ENCODE data around the gene MTURN.
"Not testable (repeated sequence)": the region's sequence is repeated elsewhere in the genome, so short reads cannot be mapped to it uniquely, and the experiment has no call there.

MTURN gene

DNA sequence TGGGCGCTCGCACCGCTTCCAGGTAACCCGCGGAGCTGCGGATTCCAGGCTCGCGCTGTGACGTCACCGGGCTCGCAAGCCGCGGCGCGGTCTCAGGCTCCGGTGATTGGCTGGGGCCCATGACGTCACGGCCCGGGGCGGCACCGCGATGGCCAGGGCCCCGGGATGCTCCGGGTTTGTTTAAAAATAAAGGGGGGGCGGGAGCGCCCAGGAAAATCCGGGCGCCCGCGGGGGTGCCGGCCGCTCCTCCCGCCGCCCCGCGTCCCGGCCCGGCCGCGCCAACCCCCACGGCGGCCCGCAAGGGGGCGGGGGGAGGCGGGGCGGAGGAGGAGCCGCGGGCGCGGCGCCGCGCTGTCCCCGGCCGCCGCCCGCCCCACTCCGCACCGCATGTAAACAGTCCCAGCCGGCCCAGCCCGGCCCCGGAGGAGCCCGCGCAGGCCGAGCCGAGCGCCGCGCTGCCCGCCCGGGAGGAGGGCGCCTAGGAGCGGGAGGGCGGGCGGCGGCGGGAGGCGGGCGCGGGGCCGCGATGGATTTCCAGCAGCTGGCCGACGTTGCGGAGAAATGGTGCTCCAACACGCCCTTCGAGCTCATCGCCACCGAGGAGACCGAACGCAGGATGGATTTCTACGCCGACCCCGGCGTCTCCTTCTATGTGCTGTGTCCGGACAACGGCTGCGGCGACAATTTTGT is at the start of gene MTURN:
Gene MTURN (plus strand): TSS at position 376 of the 690 bp plus-strand sequence. CDS start 151 bp downstream, at position 527.
- peak; percentile 97 for DNase-seq (ENCODE audit: insufficient read length, low spot score)
- FAIRE-seq: peak; percentile 28

DNA sequence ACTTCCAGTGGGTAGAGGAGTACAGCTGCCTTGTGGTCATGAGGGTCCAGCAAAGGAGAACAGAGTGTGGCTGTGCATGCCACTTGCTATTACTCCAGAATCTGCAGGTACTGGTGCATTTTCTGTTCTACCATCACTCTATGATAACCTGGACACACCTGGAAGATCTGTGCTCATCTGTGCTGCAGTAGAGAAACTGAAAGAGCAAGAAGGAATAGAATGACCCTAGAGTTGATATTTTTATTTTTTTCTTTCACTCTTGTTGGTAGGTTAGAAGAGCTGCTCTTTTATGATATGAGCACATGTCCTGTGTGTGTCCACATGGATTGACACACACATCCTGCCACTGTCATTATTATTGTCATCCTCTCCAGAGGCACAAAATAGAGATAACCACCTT is 48.3 kb upstream of the MTURN start:
- DNase-seq (ENCODE audit: insufficient read length, low spot score) (no peak), FAIRE-seq (no peak)

DNA sequence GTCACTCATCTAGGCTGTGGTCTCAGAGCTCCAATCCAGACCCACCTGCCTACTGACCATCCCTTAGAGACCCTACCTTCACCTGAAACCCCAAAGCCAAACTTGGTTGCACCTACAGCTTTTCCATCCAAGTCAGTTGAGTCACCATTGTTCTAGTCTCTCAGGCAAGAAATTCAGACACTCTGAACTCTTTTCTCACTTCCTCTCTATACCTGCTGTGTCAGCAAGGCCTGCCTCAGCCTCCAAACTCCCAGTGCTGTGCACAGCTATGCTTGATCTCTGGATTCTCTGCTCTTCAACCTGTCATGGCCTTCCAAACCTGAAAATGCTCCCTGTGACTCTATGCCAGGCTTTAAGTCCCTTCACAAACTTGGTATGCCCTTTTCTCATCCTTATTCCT is 47.4 kb upstream of the MTURN start:
- FAIRE-seq: no peak
- DNase-seq (ENCODE audit: insufficient read length, low spot score): no peak

DNA sequence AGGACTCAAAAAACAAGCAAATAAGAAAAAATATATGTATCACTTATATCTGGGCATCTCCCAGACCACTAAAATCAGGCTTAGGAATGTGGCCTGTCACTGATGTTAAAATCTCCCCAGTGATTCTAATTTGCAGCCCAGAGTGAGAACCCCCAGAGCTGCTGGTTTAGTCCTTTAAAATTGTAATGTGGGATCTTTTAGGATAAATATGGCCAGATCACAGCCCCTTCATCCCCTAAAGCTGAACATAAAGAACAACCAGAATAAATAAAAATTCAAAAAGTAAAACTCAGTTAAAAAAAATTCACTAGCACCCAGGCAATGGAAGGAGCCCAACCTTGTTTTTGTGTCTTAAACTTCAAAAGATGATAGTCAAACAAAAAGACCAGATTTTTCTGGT is 46.4 kb upstream of the MTURN start:
- no peak for DNase-seq (ENCODE audit: insufficient read length, low spot score)
- no peak for FAIRE-seq

DNA sequence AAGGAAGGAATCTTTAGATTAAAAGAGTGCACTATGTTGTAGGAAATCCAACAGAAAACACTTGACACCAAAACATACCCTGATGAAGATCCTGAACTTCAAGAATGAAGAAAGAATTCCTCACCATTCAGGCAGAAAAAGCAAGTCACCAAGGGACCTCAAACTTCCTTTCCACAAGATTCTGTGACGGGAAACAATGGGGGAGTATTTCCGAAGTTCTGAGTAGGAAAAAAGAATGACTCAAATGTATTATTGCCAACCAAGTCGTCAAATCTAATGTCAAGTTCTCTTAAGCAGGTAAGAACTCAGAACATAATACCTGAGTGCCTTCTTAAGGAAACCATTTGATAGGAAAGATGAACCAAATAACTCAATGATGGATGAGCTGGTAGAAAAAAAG is 44.7 kb upstream of the MTURN start:
- FAIRE-seq: no peak
- no peak for DNase-seq (ENCODE audit: insufficient read length, low spot score)

DNA sequence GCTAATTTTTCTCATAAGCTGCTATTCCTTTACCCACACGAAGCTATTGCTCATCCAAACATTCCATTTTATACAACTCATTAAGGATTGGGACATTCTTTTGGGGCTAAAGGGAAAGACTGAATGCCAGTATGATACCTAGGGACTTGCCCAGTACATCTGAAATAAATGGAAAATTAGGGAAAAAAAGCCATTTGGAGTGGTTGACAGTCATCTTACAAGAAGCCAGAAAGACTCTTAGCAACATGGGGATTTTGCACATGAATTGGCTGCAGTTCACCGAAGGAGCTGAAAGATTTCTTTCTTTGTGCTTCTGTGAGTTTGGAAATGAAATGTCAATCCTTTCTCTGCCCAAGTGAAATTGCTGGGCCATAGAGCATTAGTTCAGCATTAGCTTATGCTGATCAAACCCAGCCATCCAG is 43.3 kb upstream of the MTURN start:
- FAIRE-seq (no peak), DNase-seq (ENCODE audit: insufficient read length, low spot score) (no peak)

DNA sequence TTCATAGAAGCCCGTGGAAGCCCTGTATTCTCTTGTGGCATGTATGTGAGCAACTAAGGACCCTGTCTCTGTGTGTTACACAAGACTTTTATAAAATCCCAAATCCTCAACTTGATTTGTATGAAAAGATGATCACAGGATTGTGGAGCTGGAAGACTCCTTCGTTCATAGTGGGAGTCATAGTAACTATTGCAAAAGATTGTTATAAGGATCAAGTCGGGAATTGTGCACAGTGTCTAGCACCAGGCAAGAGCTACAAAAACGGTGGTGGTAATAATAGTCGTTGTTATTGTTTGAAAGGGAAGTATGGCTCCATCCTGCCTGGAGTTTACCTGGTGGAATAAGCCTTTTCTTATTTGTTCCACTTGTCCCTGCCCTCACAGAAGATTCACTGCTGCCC is 42.8 kb upstream of the MTURN start:
- FAIRE-seq (no peak), DNase-seq (ENCODE audit: insufficient read length, low spot score) (no peak)

DNA sequence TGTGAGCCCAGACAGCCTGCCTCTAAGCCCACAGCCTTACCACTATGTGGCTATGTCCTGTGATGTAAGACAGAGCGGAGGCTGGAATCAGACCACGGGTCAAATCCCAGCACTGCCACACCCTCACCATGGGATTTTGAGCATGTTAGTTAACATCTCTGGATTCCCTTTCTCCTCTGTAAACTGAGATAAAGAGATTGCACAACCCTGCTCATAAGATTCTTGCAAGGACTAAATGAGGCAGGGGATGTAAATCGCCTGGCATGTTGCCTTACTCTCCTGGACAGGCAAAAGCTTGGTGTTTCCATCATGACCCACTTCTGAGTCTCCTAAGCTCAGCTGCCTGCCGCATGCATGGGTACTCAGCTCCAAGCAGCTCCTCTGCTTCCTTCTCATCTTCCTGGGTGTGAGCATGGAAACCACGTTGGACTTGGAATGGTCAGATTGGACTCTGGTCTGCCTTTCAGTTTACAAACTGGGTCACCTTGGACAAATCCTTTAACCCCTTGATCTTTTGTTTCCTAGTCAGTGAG is 41.3 kb upstream of the MTURN start:
- FAIRE-seq: no peak
- no peak for DNase-seq (ENCODE audit: insufficient read length, low spot score)

DNA sequence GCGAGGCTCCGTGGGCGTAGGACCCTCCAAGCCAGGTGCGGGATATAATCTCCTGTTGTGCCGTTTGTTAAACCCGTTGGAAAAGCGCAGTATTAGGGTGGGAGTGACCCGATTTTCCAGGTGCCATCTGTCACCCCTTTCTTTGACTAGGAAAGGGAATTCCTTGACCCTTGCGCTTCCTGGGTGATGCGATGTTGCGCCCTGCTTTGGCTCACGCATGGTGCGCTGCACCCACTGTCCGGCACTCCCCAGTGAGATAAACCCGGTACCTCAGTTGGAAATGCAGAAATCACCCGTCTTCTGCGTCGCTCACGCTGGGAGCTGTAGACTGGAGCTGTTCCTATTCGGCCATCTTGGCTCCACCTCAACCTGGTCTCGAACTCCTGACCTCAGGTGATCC is 36.2 kb upstream of the MTURN start:
- not testable (repeated sequence) for DNase-seq (ENCODE audit: insufficient read length, low spot score); FAIRE-seq

DNA sequence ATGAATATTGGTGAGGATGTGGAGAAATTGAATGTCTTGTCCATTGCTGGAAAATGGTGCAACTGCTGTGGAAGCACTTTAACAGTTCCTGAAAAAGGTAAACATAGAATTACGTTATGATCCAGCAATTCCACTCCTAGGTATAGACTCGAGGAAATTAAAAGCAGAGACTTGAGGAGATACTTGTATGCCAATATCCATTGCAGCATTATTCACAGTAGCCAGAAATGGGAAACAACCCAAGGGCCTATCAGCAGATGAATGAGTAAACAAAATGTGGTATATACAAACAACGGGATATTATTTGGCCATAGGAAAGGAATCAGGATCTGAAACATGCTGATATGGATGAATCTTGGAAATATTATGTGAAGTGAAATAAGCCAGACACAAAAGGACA is 32.5 kb upstream of the MTURN start:
- no peak for DNase-seq (ENCODE audit: insufficient read length, low spot score)
- FAIRE-seq: no peak

DNA sequence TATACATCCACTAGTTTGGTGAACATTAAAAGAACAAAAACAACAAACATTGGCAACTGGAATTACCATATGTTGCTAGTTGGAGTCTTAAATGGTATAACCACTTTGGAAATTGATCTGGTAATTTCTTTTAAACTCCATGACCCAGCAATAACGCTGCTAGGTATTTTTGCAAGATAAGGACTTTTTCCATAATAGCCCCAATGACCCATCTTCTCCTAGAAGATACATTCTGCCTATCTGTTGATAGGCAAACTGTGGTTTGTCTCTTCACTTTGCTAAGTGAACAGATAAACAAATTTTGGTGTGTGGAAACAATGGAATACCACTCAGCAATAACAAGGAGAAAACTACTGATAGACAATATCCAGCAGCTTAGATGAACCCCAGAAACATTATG is 30.6 kb upstream of the MTURN start:
- FAIRE-seq (no peak), DNase-seq (ENCODE audit: insufficient read length, low spot score) (no peak)

DNA sequence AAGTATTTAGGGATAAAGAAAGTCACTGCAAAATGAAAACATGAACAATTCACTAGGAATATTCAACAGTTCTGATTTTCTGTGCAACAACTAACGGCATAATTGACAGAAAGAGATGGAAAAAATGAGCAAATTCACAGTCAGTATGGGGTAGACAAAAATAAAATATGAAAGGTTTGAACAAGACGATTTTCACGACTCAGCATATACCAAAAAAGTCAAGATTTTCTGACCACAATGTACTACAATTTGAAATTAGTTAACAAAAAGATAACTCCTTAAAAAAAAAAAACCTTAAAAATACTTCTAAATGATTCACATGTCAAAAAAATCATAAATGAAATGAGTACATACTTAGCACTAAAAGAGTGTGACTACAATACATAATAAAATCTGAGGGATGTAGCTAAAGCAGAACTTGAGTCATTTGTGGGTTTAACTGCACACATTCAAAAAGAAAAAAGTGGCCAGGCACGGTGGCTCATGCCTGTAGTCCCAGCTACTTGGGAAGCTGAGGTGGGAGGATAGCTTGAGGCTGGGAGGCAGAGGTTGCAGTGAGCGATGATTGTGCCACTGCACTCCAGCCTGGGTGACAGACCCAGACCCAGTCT is 22.6 kb upstream of the MTURN start:
- DNase-seq (ENCODE audit: insufficient read length, low spot score): no peak

DNA sequence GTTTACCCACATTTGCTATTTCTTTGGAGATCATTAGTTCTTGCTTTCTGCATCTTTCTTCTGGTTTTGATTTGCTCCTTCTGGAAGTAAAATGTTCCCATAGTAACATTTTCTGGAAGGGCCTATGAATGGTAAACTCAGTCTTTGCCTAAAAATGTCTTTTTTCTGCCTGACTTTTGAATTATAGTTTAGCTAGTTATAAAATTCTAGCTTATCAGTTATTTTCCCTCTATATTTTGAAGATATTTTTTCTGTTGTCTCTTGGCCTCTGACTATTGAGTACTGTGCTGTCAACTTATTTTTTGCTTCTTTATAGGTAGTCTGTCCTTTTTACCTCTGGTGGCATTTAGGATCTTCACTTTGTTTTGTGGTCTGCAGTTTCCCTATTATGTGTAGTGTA is 21.6 kb upstream of the MTURN start:
- DNase-seq (ENCODE audit: insufficient read length, low spot score): no peak

More for the DNA sequence above, 22.6 kb upstream of the MTURN start:
- FAIRE-seq: no peak

DNA sequence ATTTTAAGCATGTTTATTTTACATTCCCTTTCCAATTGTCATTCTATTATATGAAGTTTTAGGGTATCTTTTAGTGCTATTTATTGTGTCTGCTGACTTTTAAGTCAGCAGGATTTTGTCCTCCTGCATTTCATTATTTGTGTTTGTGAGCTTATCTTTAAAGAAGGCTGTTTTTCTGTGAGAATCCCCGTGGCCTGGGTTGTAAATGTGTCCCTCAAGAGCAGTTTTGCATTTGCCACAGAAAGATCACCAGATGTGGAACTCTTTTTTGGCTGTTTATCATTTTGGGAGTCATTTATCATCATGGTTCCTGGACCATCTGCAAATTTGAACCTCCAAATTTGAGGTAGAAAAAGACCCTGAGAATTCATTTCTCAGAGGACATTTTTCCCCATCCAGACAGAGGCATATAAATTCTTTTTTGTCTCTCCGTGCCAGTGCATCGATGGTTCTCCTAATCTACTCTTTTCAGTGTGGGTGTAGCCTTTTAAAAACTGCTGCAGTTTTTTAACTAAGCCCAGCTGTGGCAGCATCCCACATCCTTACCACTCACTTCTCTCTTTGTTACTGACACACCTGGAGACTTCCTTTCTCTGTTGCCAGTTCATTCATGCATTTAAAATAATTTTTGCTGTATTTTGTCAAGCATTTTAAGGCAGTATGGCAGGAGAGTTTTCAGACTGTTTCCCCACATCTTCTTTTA is 20.1 kb upstream of the MTURN start:
- FAIRE-seq: no peak
- DNase-seq (ENCODE audit: insufficient read length, low spot score): no peak

More for the DNA sequence above, 21.6 kb upstream of the MTURN start:
- FAIRE-seq: no peak

DNA sequence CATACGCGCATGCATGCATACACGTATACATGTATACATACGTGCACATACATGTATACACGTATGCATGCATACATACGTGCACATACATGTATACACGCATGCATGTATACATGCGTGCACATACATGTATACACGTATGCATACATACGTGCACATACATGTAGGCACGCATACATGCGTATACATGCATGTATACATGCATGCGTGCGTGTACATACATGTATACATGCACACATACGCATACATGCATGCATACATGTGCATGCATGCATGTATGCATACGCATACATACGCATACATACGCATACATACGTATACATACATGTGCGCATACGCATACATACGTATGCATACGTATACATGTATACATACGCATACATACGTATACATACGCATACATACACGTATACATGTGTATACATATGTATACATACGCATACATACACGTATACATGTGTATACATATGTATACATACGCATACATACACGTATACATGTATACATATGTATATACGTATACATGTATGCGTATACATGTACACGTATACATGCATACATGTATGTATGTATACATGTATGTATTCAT is 19.0 kb upstream of the MTURN start:
- no peak for FAIRE-seq

DNA sequence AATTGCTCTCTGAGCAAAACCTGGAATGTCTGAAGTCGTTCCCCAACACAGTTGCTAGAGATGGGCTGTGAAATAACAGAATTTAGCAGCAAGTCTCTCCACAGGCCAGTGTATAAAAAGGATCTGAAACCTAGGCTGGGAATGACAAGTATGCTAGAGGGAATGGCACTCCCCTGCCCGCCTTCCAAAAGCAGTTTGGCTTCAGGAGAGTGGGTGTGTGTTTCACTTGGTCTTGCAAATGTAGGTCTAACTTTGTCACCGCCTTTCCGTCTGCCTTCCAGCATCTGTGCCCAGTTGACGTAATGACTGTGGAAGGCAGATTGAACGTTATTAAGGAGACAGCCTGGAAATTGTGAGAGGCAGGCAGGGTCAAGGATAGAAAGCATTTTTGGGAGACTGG is 18.0 kb upstream of the MTURN start:
- DNase-seq (ENCODE audit: insufficient read length, low spot score) (no peak), FAIRE-seq (no peak)

More for the DNA sequence above, 19.0 kb upstream of the MTURN start:
- no peak for DNase-seq (ENCODE audit: insufficient read length, low spot score)

DNA sequence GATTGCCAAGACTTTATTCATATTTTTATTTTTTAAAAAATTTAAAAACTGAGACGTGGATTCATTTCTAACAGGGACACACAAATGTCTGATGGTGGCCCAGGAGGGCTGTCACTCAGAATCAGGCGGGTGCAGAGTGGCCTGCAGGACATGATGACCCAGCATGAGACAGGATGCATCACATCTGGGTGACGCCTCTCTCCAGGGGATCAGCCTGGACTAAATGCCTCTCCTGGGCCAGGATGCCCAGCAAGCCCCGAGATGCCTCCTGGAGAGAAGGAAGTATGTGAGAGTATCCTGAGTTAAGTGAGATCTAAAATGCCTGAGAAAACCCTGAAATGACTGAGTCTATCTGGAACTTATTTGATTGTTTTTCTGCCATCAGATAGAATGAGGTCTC is 16.9 kb upstream of the MTURN start:
- DNase-seq (ENCODE audit: insufficient read length, low spot score) (no peak), FAIRE-seq (no peak)

DNA sequence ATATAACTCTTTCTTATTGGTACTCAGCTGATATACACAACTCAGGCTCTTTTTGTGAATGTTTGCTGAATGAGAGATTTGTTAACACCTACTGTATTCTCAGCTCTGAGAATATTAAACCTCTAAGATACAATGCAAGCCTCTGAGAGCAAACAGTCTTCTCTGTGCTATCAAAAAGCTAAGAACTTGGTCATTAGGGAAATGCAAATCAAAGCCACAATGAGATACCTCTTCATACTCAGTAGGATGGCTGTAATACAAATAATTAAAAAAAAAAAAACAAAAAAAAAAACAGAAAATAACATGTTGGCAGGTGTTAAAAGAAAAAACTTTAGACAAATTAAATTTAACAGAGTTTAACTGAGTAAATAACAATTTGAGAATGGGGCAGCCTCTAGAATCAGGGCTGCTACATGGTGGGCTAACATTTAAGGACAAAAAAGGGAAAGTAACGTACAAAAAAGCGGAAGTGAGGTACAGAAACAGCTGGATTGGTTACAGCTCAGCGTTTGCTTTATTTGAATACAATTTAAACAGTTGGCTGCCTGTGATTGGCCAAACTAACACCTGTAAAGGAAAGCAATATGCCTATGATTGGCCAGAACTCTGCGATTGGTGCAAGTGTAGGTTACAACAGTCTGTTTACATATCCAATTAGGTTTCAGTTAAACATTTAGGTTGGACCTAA is 14.8 kb upstream of the MTURN start:
- no peak for FAIRE-seq

DNA sequence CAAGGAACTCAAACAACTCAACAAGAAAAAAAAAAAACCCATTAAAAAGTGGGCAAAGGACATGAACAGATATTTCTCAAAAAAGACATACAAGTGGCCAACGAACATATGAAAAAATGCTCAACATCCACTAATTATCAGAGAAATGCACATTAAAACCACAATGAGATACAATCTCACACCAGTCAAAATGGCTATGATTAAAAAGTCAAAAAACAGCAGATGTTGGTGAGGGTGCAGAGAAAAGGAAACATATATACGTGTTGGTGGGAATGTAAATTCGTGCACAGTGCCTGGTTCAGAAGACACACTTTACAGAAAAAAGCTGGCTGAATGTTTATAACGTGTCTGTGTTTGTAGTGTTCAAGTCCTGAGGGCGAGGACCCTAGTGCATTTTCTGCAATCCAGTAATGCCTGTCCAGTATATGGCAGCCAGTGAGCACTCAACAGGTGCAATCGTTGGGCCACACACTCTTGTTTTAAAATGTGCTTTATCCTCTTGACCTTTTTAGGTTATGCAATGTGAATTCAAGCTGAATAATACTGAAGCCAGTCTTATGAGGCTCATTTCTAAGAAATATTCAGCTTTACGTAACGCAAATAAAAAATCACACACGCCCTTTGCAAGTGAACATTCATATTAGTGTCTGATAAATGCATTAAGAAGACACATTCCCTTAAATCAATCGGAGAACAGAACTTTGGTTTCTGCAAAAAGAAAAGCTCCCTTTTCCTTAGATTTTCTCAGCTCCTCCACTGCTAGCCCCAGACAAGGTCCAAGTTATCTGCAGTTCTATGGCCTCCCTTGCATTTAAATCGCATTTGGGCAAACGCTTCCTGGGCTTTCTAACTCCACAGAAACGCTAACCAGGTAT is 813 bp upstream of the MTURN start:
- FAIRE-seq: peak; percentile 26
- DNase-seq (ENCODE audit: insufficient read length, low spot score): no peak

More for the DNA sequence above, 14.8 kb upstream of the MTURN start:
- no peak for DNase-seq (ENCODE audit: insufficient read length, low spot score)
